Measurements from ENCODE around the gene D2HGDH. TPM values are rescaled to one million over a fixed set of nuclear protein-coding genes. Genes with fewer than 3 reads are reported as not detected.

Gene D2HGDH
- total RNA-seq, 1 experiment from 2014 or later: 131 TPM

GRCh38 chr2:241801611-241802420, 67.4 kb downstream of the D2HGDH start:
- no peaks in the 10 kb centered on the region for H3K36me3 ChIP-seq (ENCODE audit: low read depth)
- DNase-seq: no peak
- ChIA-PET CTCF (no interaction called here), POLR2A (ENCODE audit: unreplicated experiment) (no interaction called here)
- no peak overlapping the region for H3K27ac ChIP-seq
- intact Hi-C loops (cut with micrococcal nuclease; ENCODE audit: unreplicated experiment): no loop called here
- H3K79me2 ChIP-seq (ENCODE audit: low read depth): no peaks in the 10 kb centered on the region
- H3K27me3 ChIP-seq (ENCODE audit: insufficient read depth, low read depth): peaks cover 13% of the 10 kb centered on the region
- BruUV-seq (replicated peaks): no TSS peak
- H3K9me3 ChIP-seq (ENCODE audit: insufficient read depth, low read depth): no peaks in the 10 kb centered on the region
- no peaks in the 10 kb centered on the region for H3F3A ChIP-seq (ENCODE audit: insufficient read depth, low read depth)
- H4K20me1 ChIP-seq (ENCODE audit: insufficient read depth): no peaks in the 10 kb centered on the region
- no peak overlapping the region for H3K4me3 ChIP-seq
- H3K4me1 ChIP-seq (replicated peaks; ENCODE audit: insufficient read depth): no peaks in the 10 kb centered on the region
- TF ChIP-seq CTCF (conservative IDR thresholded peaks at IDR 0.05) (no peak), EZH2 (IDR thresholded peaks at IDR 0.05; ENCODE audit: low read depth) (no peak)
- no peak overlapping the region for H2AFZ ChIP-seq
- H3K9me2 ChIP-seq (ENCODE audit: insufficient read depth): no peaks in the 10 kb centered on the region
- no peak overlapping the region for H3K4me2 ChIP-seq

- H3K4me2 ChIP-seq: no peak overlapping the region
- TF ChIP-seq CTCF (conservative IDR thresholded peaks at IDR 0.05) (no peak), EZH2 (IDR thresholded peaks at IDR 0.05; ENCODE audit: low read depth) (no peak)
- BruUV-seq (replicated peaks): no TSS peak
- H3F3A ChIP-seq (ENCODE audit: insufficient read depth, low read depth): no peaks in the 10 kb centered on the region
- no peaks in the 10 kb centered on the region for H4K20me1 ChIP-seq (ENCODE audit: insufficient read depth)
- CTCF ChIA-PET: interaction anchor here (0.6 kb wide), 1 partner anchor 1160 kb away, joined by 7 read pairs; no protein-coding TSS in a partner anchor
- POLR2A ChIA-PET (ENCODE audit: unreplicated experiment): no interaction called here
- no peak overlapping the region for H3K27ac ChIP-seq
- no peak overlapping the region for H3K4me3 ChIP-seq
- H2AFZ ChIP-seq: no peak overlapping the region
- H3K9me3 ChIP-seq (ENCODE audit: insufficient read depth, low read depth): no peaks in the 10 kb centered on the region
- intact Hi-C loops (cut with micrococcal nuclease; ENCODE audit: unreplicated experiment): no loop called here
- H3K36me3 ChIP-seq (ENCODE audit: low read depth): no peaks in the 10 kb centered on the region
- no peak for DNase-seq
- H3K27me3 ChIP-seq (ENCODE audit: insufficient read depth, low read depth): peaks cover 8% of the 10 kb centered on the region
- no peaks in the 10 kb centered on the region for H3K79me2 ChIP-seq (ENCODE audit: low read depth)
- H3K9me2 ChIP-seq (ENCODE audit: insufficient read depth): no peaks in the 10 kb centered on the region
- H3K4me1 ChIP-seq (replicated peaks; ENCODE audit: insufficient read depth): no peaks in the 10 kb centered on the region
Observed at GRCh38 chr2:241802421-241803318, 68.2 kb downstream of the D2HGDH start.
